ENCODE data around the gene GALNT10.

Gene GALNT10

DNA sequence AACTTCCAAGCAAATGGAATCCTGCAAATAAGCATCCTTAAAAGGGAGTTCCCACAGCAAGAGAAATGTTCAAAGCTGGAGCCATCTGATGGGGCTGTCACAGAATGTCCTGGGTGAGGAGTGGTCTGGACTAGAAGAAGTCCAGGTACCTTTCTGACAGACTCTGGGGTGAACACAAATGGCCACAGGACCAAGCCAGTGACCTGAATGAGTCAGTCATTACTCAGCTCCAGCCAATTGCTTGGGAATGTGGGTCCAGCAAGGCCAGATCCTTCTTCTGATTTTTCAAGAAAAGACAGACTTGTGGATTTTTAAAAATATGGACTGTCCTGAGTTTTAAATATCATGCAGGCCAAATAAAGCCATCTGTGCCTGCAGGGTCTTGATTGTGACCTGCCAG is 30.1 kb downstream of the GALNT10 start:
- H3K27me3 ChIP-seq (ENCODE audit: control insufficient read depth in 3 of 3, insufficient read depth in 3 of 3, low read depth in 1 of 3, low read length in 3 of 3) = no peaks in the 10 kb centered on the region
- H2AK5ac ChIP-seq (ENCODE audit: low read depth, low read length) = no peak overlapping the region
- H3K27ac ChIP-seq (replicated peaks; ENCODE audit: low read length) = no peak overlapping the region
- no peak overlapping the region for H3K4ac ChIP-seq (ENCODE audit: low read length)
- H3K23ac ChIP-seq (ENCODE audit: low read depth, low read length, poor library complexity) = no peak overlapping the region
- H2BK12ac ChIP-seq (ENCODE audit: low read length) = no peak overlapping the region
- no peak overlapping the region for H2BK5ac ChIP-seq (ENCODE audit: low read length)
- H3K9me3 ChIP-seq (replicated peaks in 1 of 2; ENCODE audit: control insufficient read depth in 2 of 2, insufficient read depth in 1 of 2, low read depth in 1 of 2, low read length in 2 of 2) = no peaks in the 10 kb centered on the region
- no peak overlapping the region for H2BK15ac ChIP-seq (ENCODE audit: low read length)
- no peak overlapping the region for H4K8ac ChIP-seq (ENCODE audit: low read depth, low read length)
- H3K4me3 ChIP-seq (ENCODE audit: low read length in 2 of 2) = no peak overlapping the region
- H3K4me2 ChIP-seq (ENCODE audit: insufficient read depth, low read length, poor library complexity, severe bottlenecking) = no peak overlapping the region
- no peak overlapping the region for H2BK120ac ChIP-seq (ENCODE audit: low read depth, low read length)
- peaks cover 0 to 18% of the 10 kb centered on the region in 2 donors for H3K36me3 ChIP-seq (replicated peaks in 1 of 2; ENCODE audit: control insufficient read depth in 2 of 2, insufficient read depth in 2 of 2, low read length in 2 of 2)
- H3K9ac ChIP-seq (ENCODE audit: low read depth, low read length, poor library complexity) = no peak overlapping the region
- H3K14ac ChIP-seq (ENCODE audit: low read length) = no peak overlapping the region
- peaks cover 6 to 15% of the 10 kb centered on the region in 2 donors for H3K4me1 ChIP-seq (ENCODE audit: control insufficient read depth in 2 of 2, insufficient read depth in 1 of 2, low read depth in 1 of 2, low read length in 2 of 2)
- no peak for DNase-seq (ENCODE audit: low spot score)
- H3K79me1 ChIP-seq (ENCODE audit: low read depth, low read length) = no peaks in the 10 kb centered on the region
- H4K91ac ChIP-seq (ENCODE audit: low read depth, low read length, poor library complexity) = no peak overlapping the region
- no peak overlapping the region for H3K18ac ChIP-seq (ENCODE audit: low read length)
- H2AFZ ChIP-seq (ENCODE audit: low read length) = no peak overlapping the region

DNA sequence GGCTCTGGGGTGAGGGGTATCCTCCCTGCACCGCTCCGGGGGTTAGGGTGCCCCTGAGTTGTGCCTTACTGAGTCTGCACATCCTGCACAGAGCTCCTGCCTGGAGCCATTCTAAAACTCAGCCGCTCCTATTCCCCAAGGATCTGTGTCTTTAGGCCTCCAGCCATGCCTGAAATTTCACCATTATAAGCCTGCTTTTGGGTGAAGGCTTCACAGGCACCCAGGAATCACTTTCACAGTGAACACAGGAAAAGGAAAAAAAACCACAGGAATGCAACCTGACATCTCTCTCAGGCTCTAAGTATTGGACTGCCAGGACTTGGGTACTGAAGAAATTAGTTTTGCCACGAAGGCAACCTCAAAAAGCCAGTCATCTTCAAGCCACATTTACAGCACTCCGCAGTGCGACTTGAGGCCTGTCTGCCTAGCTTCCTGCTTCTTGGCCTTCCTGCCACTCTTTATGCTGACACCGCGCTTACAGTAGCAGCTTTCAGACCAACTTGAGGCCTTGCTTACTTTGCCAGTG is 30.9 kb downstream of the GALNT10 start:
- no peak overlapping the region for H3K4ac ChIP-seq (ENCODE audit: low read length)
- H3K4me1 ChIP-seq (ENCODE audit: control insufficient read depth in 2 of 2, insufficient read depth in 1 of 2, low read depth in 1 of 2, low read length in 2 of 2) = peaks cover 6 to 15% of the 10 kb centered on the region in 2 donors
- no CpG with 5 or more reads among the region's 8 CpGs for WGBS, 2 donors (ENCODE audit: extremely low coverage in 2 of 2, insufficient read length in 2 of 2, insufficient replicate concordance in 1 of 2)
- H3K18ac ChIP-seq (ENCODE audit: low read length) = no peak overlapping the region
- H3K9ac ChIP-seq (ENCODE audit: low read depth, low read length, poor library complexity) = no peak overlapping the region
- peaks cover 0 to 18% of the 10 kb centered on the region in 2 donors for H3K36me3 ChIP-seq (replicated peaks in 1 of 2; ENCODE audit: control insufficient read depth in 2 of 2, insufficient read depth in 2 of 2, low read length in 2 of 2)
- no peak overlapping the region for H2BK120ac ChIP-seq (ENCODE audit: low read depth, low read length)
- no peaks in the 10 kb centered on the region for H3K79me1 ChIP-seq (ENCODE audit: low read depth, low read length)
- no peak overlapping the region for H3K14ac ChIP-seq (ENCODE audit: low read length)
- no peak overlapping the region for H2AFZ ChIP-seq (ENCODE audit: low read length)
- no peak overlapping the region for H3K4me3 ChIP-seq (ENCODE audit: low read length in 2 of 2)
- no peak overlapping the region for H2BK5ac ChIP-seq (ENCODE audit: low read length)
- H4K8ac ChIP-seq (ENCODE audit: low read depth, low read length) = no peak overlapping the region
- H4K91ac ChIP-seq (ENCODE audit: low read depth, low read length, poor library complexity) = no peak overlapping the region
- no peak for DNase-seq (ENCODE audit: low spot score)
- no peaks in the 10 kb centered on the region for H3K9me3 ChIP-seq (replicated peaks in 1 of 2; ENCODE audit: control insufficient read depth in 2 of 2, insufficient read depth in 1 of 2, low read depth in 1 of 2, low read length in 2 of 2)
- H3K27me3 ChIP-seq (ENCODE audit: control insufficient read depth in 3 of 3, insufficient read depth in 3 of 3, low read depth in 1 of 3, low read length in 3 of 3) = no peaks in the 10 kb centered on the region
- no peak overlapping the region for H3K27ac ChIP-seq (replicated peaks; ENCODE audit: low read length)
- H3K4me2 ChIP-seq (ENCODE audit: insufficient read depth, low read length, poor library complexity, severe bottlenecking) = no peak overlapping the region
- H3K23ac ChIP-seq (ENCODE audit: low read depth, low read length, poor library complexity) = no peak overlapping the region
- no peak overlapping the region for H2BK15ac ChIP-seq (ENCODE audit: low read length)
- no peak overlapping the region for H2AK5ac ChIP-seq (ENCODE audit: low read depth, low read length)
- H2BK12ac ChIP-seq (ENCODE audit: low read length) = no peak overlapping the region

DNA sequence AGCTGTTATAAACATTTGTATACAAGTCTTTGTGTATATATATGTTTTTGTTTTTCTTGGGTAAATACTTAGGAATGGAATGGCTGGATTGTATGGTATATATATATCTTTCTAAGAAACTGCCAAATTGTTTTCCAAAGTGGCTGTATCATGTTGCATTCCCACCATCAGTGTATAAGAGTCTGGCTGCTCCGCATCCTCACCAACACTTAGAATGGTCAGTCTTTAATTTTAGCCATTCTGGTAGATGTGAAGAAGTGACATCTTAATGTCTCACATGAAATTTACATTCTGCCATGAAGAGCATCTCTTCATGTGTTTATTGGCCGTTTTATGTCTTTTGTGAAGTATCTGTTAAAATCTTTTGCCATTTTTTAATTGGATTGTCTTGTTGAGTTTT is 31.9 kb downstream of the GALNT10 start:
- Histone ChIP-seq H3K4me3 (ENCODE audit: low read length in 2 of 2) (no peak overlapping the region), H3K27ac (replicated peaks; ENCODE audit: low read length) (no peak overlapping the region), H2AFZ (ENCODE audit: low read length) (no peak overlapping the region), H3K4me1 (ENCODE audit: control insufficient read depth in 2 of 2, insufficient read depth in 1 of 2, low read depth in 1 of 2, low read length in 2 of 2) (peaks cover 6 to 11% of the 10 kb centered on the region in 2 donors), H4K91ac (ENCODE audit: low read depth, low read length, poor library complexity) (no peak overlapping the region), H3K4me2 (ENCODE audit: insufficient read depth, low read length, poor library complexity, severe bottlenecking) (no peak overlapping the region), H3K36me3 (replicated peaks in 1 of 2; ENCODE audit: control insufficient read depth in 2 of 2, insufficient read depth in 2 of 2, low read length in 2 of 2) (peaks cover 0 to 18% of the 10 kb centered on the region in 2 donors), H3K18ac (ENCODE audit: low read length) (no peak overlapping the region), H2BK12ac (ENCODE audit: low read length) (no peak overlapping the region), H3K14ac (ENCODE audit: low read length) (no peak overlapping the region), H2AK5ac (ENCODE audit: low read depth, low read length) (no peak overlapping the region), H3K9me3 (replicated peaks in 1 of 2; ENCODE audit: control insufficient read depth in 2 of 2, insufficient read depth in 1 of 2, low read depth in 1 of 2, low read length in 2 of 2) (peaks cover 0 to 8% of the 10 kb centered on the region in 2 donors), H3K23ac (ENCODE audit: low read depth, low read length, poor library complexity) (no peak overlapping the region), H3K79me1 (ENCODE audit: low read depth, low read length) (no peaks in the 10 kb centered on the region), H3K27me3 (ENCODE audit: control insufficient read depth in 3 of 3, insufficient read depth in 3 of 3, low read depth in 1 of 3, low read length in 3 of 3) (no peaks in the 10 kb centered on the region), H3K4ac (ENCODE audit: low read length) (no peak overlapping the region), H2BK15ac (ENCODE audit: low read length) (no peak overlapping the region), H4K8ac (ENCODE audit: low read depth, low read length) (no peak overlapping the region), H3K9ac (ENCODE audit: low read depth, low read length, poor library complexity) (no peak overlapping the region), H2BK5ac (ENCODE audit: low read length) (no peak overlapping the region), H2BK120ac (ENCODE audit: low read depth, low read length) (no peak overlapping the region)
- no peak for DNase-seq (ENCODE audit: low spot score)
- no CpG with 5 or more reads among the region's 2 CpGs for WGBS, 2 donors (ENCODE audit: extremely low coverage in 2 of 2, insufficient read length in 2 of 2, insufficient replicate concordance in 1 of 2)

GRCh38 chr5:154223320-154223719 is 32.8 kb downstream of the GALNT10 start:
- Histone ChIP-seq H2BK12ac (ENCODE audit: low read length) (no peak overlapping the region), H3K4ac (ENCODE audit: low read length) (no peak overlapping the region), H3K18ac (ENCODE audit: low read length) (no peak overlapping the region), H3K4me2 (ENCODE audit: insufficient read depth, low read length, poor library complexity, severe bottlenecking) (no peak overlapping the region), H3K36me3 (replicated peaks in 1 of 2; ENCODE audit: control insufficient read depth in 2 of 2, insufficient read depth in 2 of 2, low read length in 2 of 2) (peaks cover 0 to 18% of the 10 kb centered on the region in 2 donors), H2BK5ac (ENCODE audit: low read length) (no peak overlapping the region), H4K91ac (ENCODE audit: low read depth, low read length, poor library complexity) (no peak overlapping the region), H2BK15ac (ENCODE audit: low read length) (no peak overlapping the region), H3K9ac (ENCODE audit: low read depth, low read length, poor library complexity) (no peak overlapping the region), H3K79me1 (ENCODE audit: low read depth, low read length) (no peaks in the 10 kb centered on the region), H4K8ac (ENCODE audit: low read depth, low read length) (no peak overlapping the region), H2AK5ac (ENCODE audit: low read depth, low read length) (no peak overlapping the region), H3K27ac (replicated peaks; ENCODE audit: low read length) (no peak overlapping the region), H3K14ac (ENCODE audit: low read length) (no peak overlapping the region), H2AFZ (ENCODE audit: low read length) (no peak overlapping the region), H3K27me3 (ENCODE audit: control insufficient read depth in 3 of 3, insufficient read depth in 3 of 3, low read depth in 1 of 3, low read length in 3 of 3) (no peaks in the 10 kb centered on the region), H3K23ac (ENCODE audit: low read depth, low read length, poor library complexity) (no peak overlapping the region), H3K9me3 (replicated peaks in 1 of 2; ENCODE audit: control insufficient read depth in 2 of 2, insufficient read depth in 1 of 2, low read depth in 1 of 2, low read length in 2 of 2) (peaks cover 0 to 13% of the 10 kb centered on the region in 2 donors), H3K4me1 (ENCODE audit: control insufficient read depth in 2 of 2, insufficient read depth in 1 of 2, low read depth in 1 of 2, low read length in 2 of 2) (peaks cover 6 to 8% of the 10 kb centered on the region in 2 donors), H3K4me3 (ENCODE audit: low read length in 2 of 2) (no peak overlapping the region), H2BK120ac (ENCODE audit: low read depth, low read length) (no peak overlapping the region)
- no CpG with 5 or more reads among the region's 3 CpGs for WGBS, 2 donors (ENCODE audit: extremely low coverage in 2 of 2, insufficient read length in 2 of 2, insufficient replicate concordance in 1 of 2)
- DNase-seq (ENCODE audit: low spot score) = no peak
